NCI-H2171 (cell line): ENCODE data around the gene TMEM247.

Experiments
- DNase-seq: peaks from one replicate; lab custom pipeline; 2025; lab: John Stamatoyannopoulos, UW

Gene TMEM247

GRCh38 chr2:46479265-46479664, at the start of gene TMEM247:
Gene TMEM247, plus strand, starts transcription at chr2:46479565.
- DNase-seq: no peak

GRCh38 chr2:46430413-46430812, 49.0 kb upstream of the TMEM247 start:
- no peak for DNase-seq

GRCh38 chr2:46430992-46431391, 48.4 kb upstream of the TMEM247 start:
- DNase-seq: no peak

- DNase-seq: no peak
Observed at GRCh38 chr2:46431481-46432235, 47.7 kb upstream of the TMEM247 start.

- DNase-seq: no peak
Observed at GRCh38 chr2:46434851-46435273, 44.5 kb upstream of the TMEM247 start.

GRCh38 chr2:46435353-46435752, 44.0 kb upstream of the TMEM247 start:
- no peak for DNase-seq

GRCh38 chr2:46435796-46436360, 43.5 kb upstream of the TMEM247 start:
- DNase-seq: no peak

GRCh38 chr2:46436800-46437199, 42.6 kb upstream of the TMEM247 start:
- no peak for DNase-seq

- DNase-seq: no peak
Observed at GRCh38 chr2:46438102-46438501, 41.3 kb upstream of the TMEM247 start.

GRCh38 chr2:46438794-46439193, 40.6 kb upstream of the TMEM247 start:
- DNase-seq: no peak

GRCh38 chr2:46439582-46439981, 39.8 kb upstream of the TMEM247 start:
- DNase-seq: no peak

GRCh38 chr2:46441838-46442712, 37.3 kb upstream of the TMEM247 start:
- no peak for DNase-seq

- DNase-seq: no peak
Observed at GRCh38 chr2:46444732-46445131, 34.6 kb upstream of the TMEM247 start.

- DNase-seq: no peak
Observed at GRCh38 chr2:46445556-46445955, 33.8 kb upstream of the TMEM247 start.

- DNase-seq: no peak
Observed at GRCh38 chr2:46446871-46447568, 32.3 kb upstream of the TMEM247 start.

GRCh38 chr2:46447649-46448048, 31.7 kb upstream of the TMEM247 start:
- no peak for DNase-seq

- no peak for DNase-seq
Observed at GRCh38 chr2:46448111-46448510, 31.3 kb upstream of the TMEM247 start.

- DNase-seq: no peak
Observed at GRCh38 chr2:46448641-46449040, 30.7 kb upstream of the TMEM247 start.

- DNase-seq: no peak
Observed at GRCh38 chr2:46449700-46450099, 29.7 kb upstream of the TMEM247 start.

- DNase-seq: no peak
Observed at GRCh38 chr2:46451131-46451711, 28.1 kb upstream of the TMEM247 start.

GRCh38 chr2:46456789-46457188, 22.6 kb upstream of the TMEM247 start:
- no peak for DNase-seq
